ENCODE data around the gene LRP8.

LRP8 gene

GRCh38 chr1:53339736-53340635, 12.1 kb upstream of the LRP8 start:
- DNase-seq (ENCODE audit: low spot score): no peak

- no peak for DNase-seq (ENCODE audit: low spot score)
These were observed 10.6 kb upstream of the LRP8 start for GRCh38 chr1:53338423-53338822.

GRCh38 chr1:53337499-53337898, 9.6 kb upstream of the LRP8 start:
- no peak for DNase-seq (ENCODE audit: low spot score)

DNA sequence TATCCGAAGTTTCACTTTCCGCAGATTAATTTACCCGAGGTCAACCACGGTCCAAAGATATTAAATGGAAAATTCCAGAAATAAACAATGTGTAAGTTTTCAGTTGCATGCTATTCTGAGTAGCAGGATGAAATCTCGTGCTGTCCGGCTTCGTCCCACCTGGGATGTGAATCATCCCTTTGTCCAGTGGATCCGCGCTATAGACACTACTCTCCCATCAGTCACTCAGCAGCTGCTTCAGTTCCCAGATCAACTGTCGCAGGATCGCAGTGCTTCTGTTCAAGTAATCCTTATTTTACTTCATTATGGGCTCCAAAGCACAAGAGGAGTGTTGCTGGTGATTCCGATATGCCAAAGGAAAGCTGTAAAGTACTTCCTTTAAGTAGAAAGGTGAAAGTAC, 8.3 kb upstream of the LRP8 start:
- DNase-seq (ENCODE audit: low spot score): no peak

DNA sequence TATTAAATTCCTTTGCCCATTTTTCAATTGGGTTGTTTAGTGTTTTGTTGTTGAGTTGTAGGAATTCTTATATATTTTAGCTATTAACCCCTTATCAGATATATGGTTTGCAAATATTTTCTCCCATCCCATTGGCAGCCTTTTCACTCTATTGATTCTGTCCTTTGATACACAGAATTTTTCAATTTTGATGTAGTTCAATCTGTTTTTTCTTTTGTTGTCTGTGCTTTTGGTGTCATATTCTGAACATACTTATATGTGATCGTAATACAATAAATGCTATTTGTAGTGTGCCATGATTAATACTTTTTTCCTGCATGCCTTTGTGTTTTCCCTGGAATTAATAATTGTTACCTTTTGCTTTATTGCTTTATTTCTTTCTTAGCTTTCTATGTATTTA, 7.8 kb upstream of the LRP8 start:
- DNase-seq (ENCODE audit: low spot score): no peak

DNA sequence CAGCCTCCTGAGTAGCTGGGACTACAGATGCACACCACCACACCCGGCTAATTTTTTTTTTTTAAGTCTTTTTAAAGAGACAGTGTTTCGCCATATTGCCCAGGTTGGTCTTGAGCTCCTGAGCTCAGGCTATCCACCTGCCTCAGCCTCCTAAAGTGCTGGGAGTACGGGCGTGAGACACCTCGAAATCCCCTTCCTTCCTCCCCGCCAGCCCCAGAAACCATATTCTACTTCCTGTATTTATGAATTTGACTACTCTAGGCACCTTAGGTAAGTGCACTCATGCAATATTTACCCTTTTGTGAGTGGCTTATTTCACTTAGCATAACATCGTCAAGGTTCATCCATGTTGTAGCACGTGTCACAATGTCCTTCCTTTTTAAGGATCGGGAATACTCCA, 6.9 kb upstream of the LRP8 start:
- no peak for DNase-seq (ENCODE audit: low spot score)

GRCh38 chr1:53334312-53334711, 6.4 kb upstream of the LRP8 start:
- DNase-seq (ENCODE audit: low spot score): no peak

- no peak for DNase-seq (ENCODE audit: low spot score)
These were observed 5.0 kb upstream of the LRP8 start for GRCh38 chr1:53332833-53333232.

- no peak for DNase-seq (ENCODE audit: low spot score)
These were observed 4.3 kb upstream of the LRP8 start for GRCh38 chr1:53332186-53332564.

DNA sequence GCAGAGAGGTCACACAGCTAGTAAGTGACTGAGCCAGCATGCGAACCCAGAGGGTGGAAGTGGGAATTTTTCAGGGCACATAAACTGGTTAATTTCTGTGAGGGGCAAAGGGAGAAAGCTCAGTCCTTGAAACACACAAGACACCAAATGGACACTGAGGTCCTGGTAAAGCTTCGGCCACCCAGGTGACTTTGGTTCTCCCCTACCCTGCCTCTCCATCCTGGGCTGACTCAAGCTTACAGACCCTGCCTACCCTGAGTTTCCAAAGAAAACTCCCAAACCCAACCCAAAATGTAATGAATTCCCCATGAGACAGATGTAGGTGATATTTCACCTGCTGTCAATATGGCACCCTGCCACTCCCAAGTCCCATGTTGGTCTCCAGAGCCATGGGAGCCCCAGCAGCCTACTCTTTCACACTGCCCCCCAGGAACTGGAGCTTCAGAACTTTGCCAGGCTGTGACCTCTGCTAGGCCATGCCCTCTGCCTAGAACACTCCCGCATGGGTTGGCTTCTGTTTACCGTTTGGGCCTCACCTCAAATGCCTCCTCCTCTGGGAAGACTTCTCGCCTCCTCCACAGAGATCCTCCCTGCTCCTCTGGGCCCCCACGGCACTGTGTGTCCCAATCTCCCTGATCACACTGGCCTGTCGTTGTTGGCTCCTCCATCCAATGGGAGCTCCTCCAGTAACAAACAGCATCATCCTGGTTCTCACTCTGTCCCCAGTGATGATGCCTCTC, 3.7 kb upstream of the LRP8 start:
- no peak for DNase-seq (ENCODE audit: low spot score)

- no peak for DNase-seq (ENCODE audit: low spot score)
These were observed 2.9 kb upstream of the LRP8 start for GRCh38 chr1:53330819-53331218.

GRCh38 chr1:53328541-53329499, 950 bp upstream of the LRP8 start:
- DNase-seq (ENCODE audit: low spot score): no peak

DNA sequence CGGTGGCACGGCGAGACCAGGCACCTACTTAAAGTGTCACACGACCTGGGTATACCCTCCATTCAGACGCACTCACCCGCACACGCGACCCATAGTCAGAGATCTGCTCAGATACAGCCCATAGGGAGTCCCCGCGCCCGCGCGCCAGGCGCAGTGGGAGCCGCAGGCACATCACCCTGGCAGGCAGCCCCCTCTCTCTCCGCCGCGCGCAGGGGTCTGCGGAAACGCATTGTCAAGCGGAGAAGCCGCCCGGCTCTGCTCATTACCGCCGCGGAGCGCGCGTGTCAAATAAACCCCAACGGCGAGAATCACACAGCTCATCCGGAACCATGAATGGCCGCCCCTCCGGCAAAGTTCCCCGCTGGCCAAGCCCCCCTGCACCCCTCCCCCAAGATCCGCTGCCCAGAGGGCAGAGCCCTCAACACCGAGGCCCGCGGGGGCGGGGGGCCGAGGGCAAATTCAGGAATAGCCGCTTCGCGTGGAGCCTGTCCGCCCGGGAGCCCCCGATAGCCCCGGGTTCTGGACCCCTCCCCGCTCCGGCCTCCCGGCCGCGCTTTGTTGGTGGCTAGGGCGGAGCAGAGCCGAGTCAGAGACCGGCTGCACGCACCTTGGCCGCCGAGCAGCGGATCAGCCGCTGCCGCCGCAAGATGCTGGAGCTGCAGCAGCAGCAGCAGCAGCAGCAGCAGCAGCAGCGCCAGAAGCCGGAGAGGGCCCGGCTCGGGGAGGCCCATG, 522 bp downstream of the LRP8 start:
- no peak for DNase-seq (ENCODE audit: low spot score)

DNA sequence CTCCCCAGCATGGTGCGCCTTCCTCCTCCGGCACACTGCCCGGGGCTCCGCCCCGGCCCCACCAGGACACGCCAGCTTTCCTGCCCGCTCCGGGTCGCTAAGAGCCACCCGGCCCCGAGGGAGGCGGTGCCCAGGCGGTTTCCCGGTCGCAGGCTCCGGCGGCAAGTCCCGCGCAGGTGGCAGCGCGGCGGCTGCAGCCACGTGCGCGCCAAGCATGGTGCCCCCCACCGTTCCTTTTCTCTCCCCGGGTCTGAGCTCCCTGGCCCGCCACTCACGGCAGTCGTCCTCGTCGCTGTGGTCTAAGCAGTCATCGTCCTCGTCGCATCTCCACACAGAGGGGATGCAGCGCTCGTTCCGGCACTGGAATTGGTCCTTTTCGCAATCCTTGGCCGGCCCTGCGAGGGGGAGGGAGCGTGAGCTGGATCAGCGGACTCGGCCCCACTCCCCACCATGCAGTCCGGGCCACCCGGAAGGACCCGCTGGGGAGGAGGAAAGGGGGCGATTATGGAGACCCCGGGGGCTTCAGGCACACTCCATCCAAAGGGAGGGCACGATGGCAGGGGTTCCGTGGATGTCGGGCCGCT, 1.2 kb downstream of the LRP8 start:
- DNase-seq (ENCODE audit: low spot score): no peak

DNA sequence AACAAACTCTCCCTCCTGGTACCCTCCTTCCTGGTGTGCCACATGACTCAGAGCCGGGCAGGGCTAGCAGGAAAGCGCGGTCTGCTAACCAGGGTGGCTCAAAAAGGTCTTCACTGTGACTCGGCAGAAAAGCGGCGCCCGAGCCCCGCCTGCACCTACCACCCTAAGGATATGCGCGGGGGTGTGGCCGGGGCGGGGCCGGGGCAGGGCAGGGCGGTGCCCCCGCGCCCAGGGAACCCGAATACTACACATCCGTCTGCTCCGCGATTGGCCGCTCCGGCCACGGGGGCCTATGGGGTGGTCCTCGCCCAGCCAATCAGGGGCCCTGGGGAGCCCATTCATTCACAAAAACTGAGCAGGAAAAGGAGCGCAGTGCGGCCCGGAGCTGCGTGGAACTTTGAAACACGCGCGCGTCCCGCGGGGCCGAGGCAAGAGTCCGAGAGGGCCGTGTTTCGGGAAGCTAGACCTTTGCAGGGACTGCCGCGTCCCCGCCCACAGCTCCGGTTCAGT, 1.7 kb downstream of the LRP8 start:
- peak; percentile 86 for DNase-seq (ENCODE audit: low spot score)

GRCh38 chr1:53325326-53326087, 2.4 kb downstream of the LRP8 start:
- no peak for DNase-seq (ENCODE audit: low spot score)

- DNase-seq (ENCODE audit: low spot score): no peak
These were observed 3.1 kb downstream of the LRP8 start for GRCh38 chr1:53324728-53325297.

DNA sequence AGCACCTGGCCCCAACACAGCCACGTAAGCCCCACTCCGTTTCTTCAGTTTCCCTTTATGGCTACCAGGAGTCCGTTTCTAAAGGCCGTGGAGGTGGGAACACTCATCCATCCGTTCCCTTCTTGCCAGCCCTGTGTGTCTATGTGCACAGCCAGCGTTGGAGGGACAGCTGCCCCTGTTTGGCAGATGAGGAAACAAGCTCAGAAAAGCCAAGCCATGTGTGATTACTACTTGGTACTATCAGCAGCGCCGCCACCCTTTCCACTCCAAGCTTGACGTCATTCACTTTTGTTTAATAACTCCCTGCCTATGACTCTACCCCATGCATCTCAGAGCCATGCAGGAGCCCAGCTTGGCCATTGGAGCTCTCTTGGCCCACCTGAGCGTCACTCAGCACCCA, 3.5 kb downstream of the LRP8 start:
- DNase-seq (ENCODE audit: low spot score): no peak

DNA sequence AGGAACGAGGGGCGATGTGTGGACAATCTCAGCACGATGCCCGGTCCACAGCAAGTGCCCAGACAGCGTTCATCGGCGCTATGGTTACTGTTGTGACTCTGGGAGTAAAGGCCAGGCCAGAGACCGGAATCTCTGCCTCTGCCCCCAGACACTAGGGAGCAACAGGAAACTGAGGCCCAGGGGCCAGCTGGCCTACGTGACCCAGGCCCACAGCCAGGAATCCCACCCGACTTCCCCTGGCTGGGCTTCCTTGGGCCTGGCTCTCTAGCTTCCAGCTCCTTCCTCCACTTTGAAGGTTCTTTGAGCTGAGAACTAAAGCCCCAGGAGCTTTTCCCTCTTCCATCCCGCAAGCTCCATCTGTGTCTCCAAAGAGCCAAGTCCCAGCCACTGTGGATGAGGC, 4.6 kb downstream of the LRP8 start:
- DNase-seq (ENCODE audit: low spot score): no peak

All from COLO829 (cell line).